Smooth muscle cell of the brain vasculature (primary cell): Measurements from ENCODE around the gene APC2.
"Not testable (repeated sequence)": the region's sequence is repeated elsewhere in the genome, so short reads cannot be mapped to it uniquely, and the experiment has no call there.

Experiments
- DNase-seq: peaks from one replicate; pipeline ENCODE4 v3.0.0-alpha.2; 2012; ENCODE audit warnings: low read depth, low spot score

Gene APC2

DNA sequence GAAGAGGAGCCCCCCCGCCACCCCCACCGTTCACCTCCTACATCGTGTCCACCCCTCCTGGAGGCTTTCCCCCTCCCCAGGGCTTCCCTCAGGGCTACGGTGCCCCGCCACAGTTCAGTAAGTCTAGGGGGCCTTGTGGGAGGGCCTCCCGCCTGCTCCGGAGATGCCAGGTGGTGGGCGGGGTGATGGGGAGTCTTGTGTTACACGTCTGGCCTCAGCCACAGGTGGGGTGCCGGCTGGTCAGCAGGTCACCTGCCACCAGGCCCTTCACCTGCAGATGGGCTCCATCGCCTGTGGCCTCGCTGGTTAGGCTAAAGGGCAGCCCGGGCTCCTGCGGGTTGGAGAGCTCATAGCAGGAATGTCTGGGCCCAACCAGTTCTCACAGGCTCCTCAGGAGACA, 19.7 kb upstream of the APC2 start:
- DNase-seq: no peak

DNA sequence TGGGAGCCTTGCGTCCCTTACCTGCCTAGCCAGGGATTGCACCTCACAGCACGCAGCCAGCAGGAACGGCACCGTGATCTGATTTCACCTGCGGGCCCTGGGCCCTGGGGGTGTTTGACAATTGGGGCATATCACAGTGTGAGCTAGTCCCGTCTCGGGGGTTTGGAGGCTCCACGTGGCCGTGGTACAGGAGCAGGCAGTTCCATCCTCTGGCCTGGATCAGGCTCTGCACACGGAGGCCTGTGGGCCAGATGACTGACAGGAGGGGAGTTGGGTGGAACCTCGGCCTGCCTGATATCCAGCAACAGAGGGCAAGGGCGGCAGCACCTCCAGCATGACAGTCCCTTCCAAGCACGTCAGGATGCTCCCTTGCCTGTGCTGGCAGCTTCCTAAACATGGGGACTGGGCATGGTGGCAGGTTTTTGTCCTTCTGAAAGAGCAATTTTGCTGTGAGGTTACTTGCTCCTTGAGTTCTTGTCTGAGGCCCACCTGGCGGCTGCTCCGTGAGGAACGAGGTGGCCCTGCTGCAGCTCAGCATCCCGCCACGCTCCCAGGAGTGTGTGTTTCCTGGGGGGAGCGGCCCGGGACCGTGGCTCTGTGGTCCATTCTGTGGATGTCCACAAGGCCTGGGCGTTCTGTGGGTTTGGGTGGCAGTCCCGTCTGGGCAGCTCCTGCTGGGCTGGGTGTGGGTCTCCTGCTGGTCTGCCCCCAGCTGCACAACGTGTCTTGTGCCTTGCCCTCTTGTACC, 18.0 kb upstream of the APC2 start:
- no peak for DNase-seq

DNA sequence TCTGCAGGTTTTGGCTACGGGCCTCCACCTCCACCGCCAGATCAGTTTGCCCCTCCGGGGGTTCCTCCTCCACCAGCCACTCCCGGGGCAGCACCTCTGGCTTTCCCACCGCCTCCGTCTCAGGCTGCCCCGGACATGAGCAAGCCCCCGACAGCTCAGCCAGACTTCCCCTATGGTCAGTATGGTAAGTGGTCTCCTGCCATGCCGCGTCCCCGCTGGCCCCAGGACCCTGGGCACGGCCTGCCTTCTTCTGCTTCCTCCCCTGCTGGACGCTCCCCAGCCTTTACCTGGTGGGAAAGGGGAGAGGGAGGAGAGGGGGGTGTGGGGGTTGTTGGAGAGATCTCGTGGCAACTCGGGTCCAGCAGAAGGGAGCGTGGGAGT, 17.4 kb upstream of the APC2 start:
- DNase-seq: no peak

DNA sequence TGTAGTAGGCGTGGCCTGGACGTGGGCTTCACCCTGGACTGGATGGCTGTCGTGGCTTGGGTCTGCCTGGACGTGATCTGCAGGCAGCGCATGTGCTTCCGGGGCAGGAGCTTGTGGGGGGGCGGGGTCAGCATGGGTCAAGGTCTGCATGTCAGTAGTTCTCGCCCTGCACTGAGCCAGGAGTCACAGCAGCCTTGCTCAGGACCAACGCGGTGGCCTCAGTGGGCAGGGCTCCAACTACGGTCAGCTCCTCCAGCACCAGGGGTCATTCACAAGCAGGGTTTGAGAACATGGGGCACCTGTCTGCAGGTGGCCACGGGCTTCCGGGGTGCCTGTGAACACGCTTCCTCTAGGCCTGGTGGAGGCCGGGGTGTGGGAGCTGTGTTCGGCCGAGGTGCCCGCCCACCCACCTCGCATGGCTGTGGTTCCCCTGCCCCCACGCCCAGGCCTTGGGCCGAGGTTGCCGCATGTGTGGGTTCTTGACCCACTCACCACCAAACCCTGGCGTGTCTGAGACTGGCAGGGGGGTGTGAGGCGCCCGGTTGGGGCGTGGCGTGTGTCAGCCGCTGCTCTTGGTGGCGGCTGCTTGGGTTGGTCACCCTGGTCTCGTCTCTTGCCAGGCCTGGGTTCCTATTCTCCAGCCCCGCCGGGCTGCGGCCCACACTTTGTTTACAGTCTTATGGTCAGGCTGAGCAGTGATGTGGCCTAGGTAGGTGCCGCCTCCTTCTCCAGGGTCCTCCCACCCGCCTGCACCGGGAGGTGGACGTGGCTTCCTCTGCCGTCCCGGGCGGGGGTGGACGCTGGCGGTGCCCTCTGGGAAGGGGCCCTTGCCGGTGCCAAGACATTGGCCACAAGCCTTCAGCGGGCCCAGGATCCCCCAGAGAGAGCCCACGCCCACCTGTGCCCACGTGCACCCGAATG, 16.5 kb upstream of the APC2 start:
- DNase-seq: no peak

- no peak for DNase-seq
Observed at GRCh38 chr19:1434040-1434366, 15.9 kb upstream of the APC2 start.

DNA sequence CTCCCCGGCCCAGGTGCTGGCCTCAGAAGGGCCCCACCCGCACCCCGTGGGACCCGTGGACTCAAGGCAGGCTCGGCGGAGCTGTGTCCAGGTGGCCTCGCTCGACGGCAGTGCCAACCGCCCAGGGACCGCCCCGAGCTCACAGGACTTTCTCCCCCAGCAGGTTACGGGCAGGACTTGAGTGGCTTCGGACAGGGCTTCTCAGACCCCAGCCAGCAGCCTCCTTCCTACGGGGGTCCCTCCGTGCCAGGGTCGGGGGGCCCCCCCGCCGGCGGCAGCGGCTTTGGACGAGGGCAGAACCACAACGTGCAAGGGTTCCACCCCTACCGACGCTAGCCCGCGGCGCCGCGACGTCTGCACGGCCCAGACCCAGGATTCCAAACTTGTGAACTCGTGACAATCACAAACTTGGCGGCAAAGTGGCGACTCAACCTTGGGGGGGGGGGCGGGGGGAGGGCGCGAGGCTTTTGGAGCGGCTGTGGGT, 15.3 kb upstream of the APC2 start:
- no peak for DNase-seq

DNA sequence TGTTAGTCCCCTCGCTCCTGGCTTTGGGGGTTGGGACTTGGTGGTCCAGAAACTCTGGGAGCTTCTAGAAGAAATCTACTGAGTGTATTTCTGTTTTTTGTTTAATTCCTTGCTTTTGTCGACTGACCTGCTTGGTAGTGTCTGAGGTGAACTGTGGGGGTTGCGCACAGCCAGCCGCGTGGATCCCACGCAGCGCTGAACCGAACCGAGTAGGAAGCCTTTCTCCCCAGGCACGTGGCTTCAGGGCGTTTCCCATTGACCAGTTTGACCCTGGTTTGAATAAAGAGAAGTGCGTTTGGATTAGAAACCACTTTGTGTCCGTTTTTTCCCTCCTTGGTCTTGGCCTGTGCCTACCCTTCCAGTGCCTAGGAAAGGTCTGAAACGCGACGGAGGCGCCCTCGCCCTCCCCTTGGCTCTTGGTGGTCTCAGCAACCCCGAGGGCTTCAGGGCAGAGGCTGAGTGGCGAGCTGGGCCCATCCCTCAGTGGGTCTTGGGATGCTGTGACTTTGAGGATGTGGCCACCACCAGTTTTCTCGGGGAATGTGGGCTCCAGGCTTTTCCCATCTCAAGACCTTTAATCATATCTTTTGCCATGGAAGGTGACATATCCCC, 14.4 kb upstream of the APC2 start:
- no peak for DNase-seq

DNA sequence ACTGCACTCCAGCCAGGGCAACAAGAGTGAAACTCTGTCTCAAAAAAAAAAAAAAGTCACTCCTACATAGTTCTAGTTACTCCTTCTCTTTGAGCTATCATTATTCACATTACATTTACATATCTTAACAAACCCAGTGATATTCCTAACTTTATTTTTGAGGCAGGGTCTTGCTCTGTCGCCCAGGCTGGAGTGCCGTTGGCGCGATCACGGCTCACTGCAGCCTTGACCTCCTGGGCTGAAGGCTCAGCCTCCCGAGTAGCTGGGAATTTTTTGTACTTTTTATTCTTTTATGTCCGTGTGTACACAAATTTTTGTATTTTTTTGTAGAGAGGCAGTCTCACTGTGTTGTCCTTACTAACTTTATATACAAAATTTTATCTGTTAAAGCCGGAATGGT, 12.3 kb upstream of the APC2 start:
- no peak for DNase-seq

GRCh38 chr19:1438035-1438932, 11.6 kb upstream of the APC2 start, which contains the start of gene RPS15:
Gene RPS15, plus strand, starts transcription at chr19:1438396. Its CDS starts 30 bp downstream, at chr19:1438426.
- DNase-seq: peak; percentile 89

DNA sequence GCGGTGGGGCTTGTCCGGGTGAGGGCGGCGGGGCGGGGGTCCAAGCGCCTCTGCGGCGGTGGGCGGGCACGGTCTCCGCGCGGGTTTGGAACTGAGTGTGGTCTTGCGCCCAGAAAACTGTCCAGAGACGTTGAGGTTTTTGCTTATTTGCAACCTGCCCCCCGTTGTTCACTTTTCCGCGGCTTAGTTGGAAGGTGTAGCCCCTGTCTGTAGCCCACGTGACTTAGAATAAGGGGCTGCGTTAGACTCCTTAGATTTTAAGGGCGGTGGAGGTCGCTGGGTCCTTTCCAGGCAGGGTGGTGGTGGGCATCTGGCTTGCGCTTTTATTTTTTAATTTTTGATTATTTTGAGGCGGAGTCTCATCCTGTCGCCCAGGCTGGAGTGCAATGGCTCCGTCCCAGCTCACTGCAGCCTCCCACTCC, 11.0 kb upstream of the APC2 start:
- DNase-seq: no peak

GRCh38 chr19:1439525-1440417, 10.2 kb upstream of the APC2 start:
- DNase-seq: not testable (repeated sequence)

- no peak for DNase-seq
Observed at GRCh38 chr19:1440418-1440801, 9.5 kb upstream of the APC2 start.

DNA sequence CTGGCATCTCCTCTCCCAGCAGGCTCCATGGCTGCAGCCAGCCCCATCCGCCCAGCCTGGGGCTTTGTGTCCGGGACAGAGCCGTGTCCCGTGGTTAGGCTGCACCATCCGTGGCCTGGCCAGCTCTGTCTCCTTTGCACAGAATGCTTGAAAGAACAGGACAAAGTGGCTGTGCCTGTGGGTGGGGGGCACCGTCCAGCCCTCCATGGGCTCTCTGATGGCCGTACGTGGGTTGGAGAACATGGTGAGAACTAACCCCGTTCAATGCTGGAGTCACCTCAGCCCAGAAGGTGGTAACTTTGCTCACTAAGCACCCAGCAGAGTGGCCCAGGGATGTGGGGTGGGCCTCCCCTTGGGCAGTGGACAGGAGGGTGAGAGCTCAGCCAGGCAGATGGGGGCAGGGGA, 8.9 kb upstream of the APC2 start:
- no peak for DNase-seq

GRCh38 chr19:1441677-1442438, 8.1 kb upstream of the APC2 start:
- DNase-seq: no peak

- DNase-seq: no peak
Observed at GRCh38 chr19:1445185-1445931, 4.6 kb upstream of the APC2 start.

DNA sequence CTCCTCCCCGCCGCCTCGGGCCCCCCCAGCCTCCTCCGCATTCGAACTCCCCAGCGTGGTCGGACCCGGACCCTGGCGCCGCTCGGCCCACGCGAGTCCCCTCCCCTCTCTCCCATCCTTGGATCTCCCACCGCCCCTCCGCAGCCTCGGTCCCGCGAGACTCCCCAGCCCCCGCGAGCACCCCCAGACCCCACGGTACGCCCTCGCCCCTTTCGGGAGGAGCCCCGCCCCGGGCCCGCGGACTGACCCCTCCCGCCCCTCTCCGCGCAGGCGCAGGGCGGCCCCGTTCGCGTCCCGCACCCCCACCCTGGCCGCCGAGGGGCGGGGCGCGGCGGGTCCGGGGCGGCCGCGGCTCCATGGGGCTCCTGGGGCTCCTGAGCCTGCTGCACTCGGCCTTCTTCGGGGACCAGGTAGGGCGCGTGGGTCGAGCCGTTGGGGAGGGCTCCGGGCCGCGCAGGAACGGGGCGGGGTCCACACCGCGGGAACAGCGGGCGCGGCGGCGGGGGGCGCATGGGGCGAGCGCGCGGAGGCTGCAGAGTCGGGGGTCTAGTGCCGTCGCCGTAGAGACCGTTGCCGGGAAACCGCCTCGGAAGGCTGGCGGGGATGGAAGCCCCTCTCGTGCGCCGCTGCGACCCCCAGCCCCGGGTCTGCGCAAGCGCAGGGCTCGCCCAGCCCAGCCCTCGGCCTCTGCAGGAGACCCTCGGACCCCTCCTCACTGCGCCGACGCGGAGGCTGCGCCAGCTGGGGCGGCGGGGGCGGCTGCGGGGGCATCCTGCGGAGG, 3.8 kb upstream of the APC2 start:
- no peak for DNase-seq

DNA sequence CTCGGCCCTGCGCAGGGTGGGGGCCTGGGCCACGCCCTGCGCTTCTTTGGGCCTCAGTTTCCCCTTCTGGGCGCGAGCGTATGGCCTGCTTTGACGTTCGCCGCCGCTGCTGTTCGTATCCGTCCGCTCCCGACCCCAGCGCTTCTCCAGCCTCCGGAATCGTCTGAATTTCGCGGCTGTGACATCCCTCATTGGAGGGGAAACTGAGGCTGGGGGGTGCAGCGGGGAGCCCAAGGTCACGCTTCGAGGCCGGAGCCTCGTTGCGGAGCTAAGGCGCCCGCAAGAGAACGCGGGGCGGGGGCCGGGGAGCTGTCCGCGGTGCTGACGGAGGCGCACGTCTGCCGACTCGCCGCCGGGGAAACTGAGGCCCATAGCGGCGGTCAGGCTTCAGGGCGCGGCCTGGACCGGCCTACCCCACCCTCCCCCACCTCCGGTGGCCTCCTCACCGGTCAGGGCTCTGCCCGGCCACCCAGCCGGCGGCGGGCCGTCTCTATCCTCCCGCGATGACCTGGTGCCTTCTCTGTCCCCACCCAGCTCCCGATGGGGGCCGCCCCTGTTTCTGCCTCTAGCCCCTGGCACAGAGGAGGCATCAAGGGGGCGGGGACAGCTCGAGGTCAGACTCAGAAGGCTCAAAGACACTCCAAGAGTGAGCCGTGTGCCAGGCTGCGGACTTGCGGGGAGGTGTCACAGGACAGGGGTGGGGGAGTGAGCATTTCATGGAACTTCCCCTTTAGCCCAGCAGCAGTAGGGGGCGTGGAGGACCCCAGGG, 3.0 kb upstream of the APC2 start:
- DNase-seq: no peak
